Measurements from ENCODE around the gene FAM50A.
A peak's percentile ranks its signal among the peaks of the same experiment; 100 is the strongest.

GRCh38 chrX:154398668-154399526, 45.0 kb upstream of the FAM50A start:
- TF ChIP-seq CTCF (IDR thresholded peaks at IDR 0.05; ENCODE audit: poor library complexity, severe bottlenecking) (peak; percentile 82), REST (IDR thresholded peaks at IDR 0.05; ENCODE audit: borderline replicate concordance) (no peak), TAF1 (IDR thresholded peaks at IDR 0.05; ENCODE audit: low read depth) (no peak), EZH2 (IDR thresholded peaks at IDR 0.05; ENCODE audit: borderline replicate concordance, insufficient read depth, low read length, poor library complexity, severe bottlenecking) (no peak), POLR2AphosphoS5 (IDR thresholded peaks at IDR 0.05) (no peak)
